OCI-LY7 (cell line): ENCODE results near the gene APEX2. TPM values are rescaled to one million over a fixed set of nuclear protein-coding genes. Genes with fewer than 3 reads are reported as not detected.
"Not testable (repeated sequence)": the region's sequence is repeated elsewhere in the genome, so short reads cannot be mapped to it uniquely, and the experiment has no call there.

Experiments used
- BruUV-seq: library from RNA; stranded (reverse); fragments of 400-500 nt; replicated peaks from 2 replicates; lab custom pipeline; 2021; lab: Mats Ljungman, UMichigan
- CTCF ChIA-PET: fragments of 300-600 bp; sonication (Branson Sonifier 250); formaldehyde crosslinking; loops from one replicate; lab custom pipeline; 2022; ENCODE audit warnings: antibody characterized with exemption; ENCODE audit not compliant: unreplicated experiment; lab: Charles Lee
- POLR2A ChIA-PET: fragments of 300-600 bp; sonication (Branson Sonifier 250); formaldehyde crosslinking; loops from one replicate; lab custom pipeline; 2022; ENCODE audit warnings: antibody characterized with exemption; lab: Charles Lee
- DNase-seq: peaks from one replicate; pipeline ENCODE4 v3.0.0-alpha.2; 2015; ENCODE audit warnings: low spot score
- H2AFZ ChIP-seq: fragments of 200-600 bp; sonication (generic), shearing (Covaris generic); 2 replicates; pipeline ENCODE4 v1.6.1; 2014; ENCODE audit warnings: mild to moderate bottlenecking, antibody characterized with exemption, low read length, moderate library complexity
- H3K27ac ChIP-seq: fragments of 200-600 bp; sonication (generic); 2 replicates; pipeline ENCODE4 v1.5.1; 2014; ENCODE audit warnings: mixed run types, low read depth, mild to moderate bottlenecking, moderate library complexity, low read length, inconsistent platforms; ENCODE audit not compliant: poor library complexity, severe bottlenecking
- H3K36me3 ChIP-seq: fragments of 200-600 bp; sonication (generic); 2 replicates; pipeline ENCODE4 v1.6.1; 2014; ENCODE audit warnings: mild to moderate bottlenecking, antibody characterized with exemption, low read length, moderate library complexity, mixed read lengths; ENCODE audit not compliant: insufficient read depth
- H3K4me1 ChIP-seq: fragments of 200-600 bp; sonication (generic); 2 replicates; pipeline ENCODE4 v1.5.1; 2014; ENCODE audit warnings: mild to moderate bottlenecking, low read length; ENCODE audit not compliant: insufficient read depth, poor library complexity, severe bottlenecking
- H3K4me2 ChIP-seq: fragments of 200-600 bp; sonication (generic); 2 replicates; pipeline ENCODE4 v1.6.1; 2014; ENCODE audit warnings: mild to moderate bottlenecking, low read length
- H3K4me3 ChIP-seq: fragments of 200-600 bp; sonication (generic); 2 replicates; pipeline ENCODE4 v1.5.1; 2014; ENCODE audit warnings: mild to moderate bottlenecking, low read depth, low read length; ENCODE audit not compliant: poor library complexity, severe bottlenecking
- H3K79me2 ChIP-seq: fragments of 200-600 bp; sonication (generic); 2 replicates; pipeline ENCODE4 v1.6.1; 2016; ENCODE audit warnings: low read depth, mild to moderate bottlenecking, low read length, moderate library complexity, mixed read lengths; ENCODE audit not compliant: insufficient read depth
- H3K9me2 ChIP-seq: fragments of 200-600 bp; sonication (generic); 2 replicates; pipeline ENCODE4 v1.6.1; 2016; ENCODE audit warnings: mild to moderate bottlenecking, low read length, mixed read lengths; ENCODE audit not compliant: insufficient read depth
- H3K9me3 ChIP-seq: fragments of 200-600 bp; sonication (generic); 2 replicates; pipeline ENCODE4 v1.6.1; 2014; ENCODE audit warnings: mild to moderate bottlenecking, mixed run types, low read length, mixed read lengths
- H4K20me1 ChIP-seq: fragments of 200-600 bp; sonication (generic); 2 replicates; pipeline ENCODE4 v1.6.1; 2014; ENCODE audit warnings: mild to moderate bottlenecking, antibody characterized with exemption, low read length, moderate library complexity, mixed read lengths; ENCODE audit not compliant: insufficient read depth
- EZH2phosphoT487 ChIP-seq: fragments of 200-600 bp; sonication (generic); IDR thresholded peaks from 2 replicates; pipeline ENCODE4 v1.6.1; 2018; ENCODE audit warnings: low read depth, borderline replicate concordance, mild to moderate bottlenecking, mixed run types, antibody characterized with exemption, low read length, moderate library complexity, mixed read lengths
- intact Hi-C: fragments of 100-400 bp; cut with micrococcal nuclease; formaldehyde crosslinking; loops from one replicate; pipeline ENCODE4 v1.10.0; 2022; ENCODE audit not compliant: unreplicated experiment
- total RNA-seq, 2 experiments: library from RNA; depleted of rRNA in 1 of 2; stranded (reverse); fragments of >200 nt in 1 of 2; shearing (Covaris generic) in 1 of 2; gene quantifications; 2 replicates each; pipeline ENCODE4 v1.2.3, GENCODE V29; 2014 to 2022
- TF ChIP-seq, protein P1 (sequence below): fragments of 200-600 bp; sonication (generic); conservative IDR thresholded peaks from 2 replicates; pipeline ENCODE4 v1.5.1; 2014; ENCODE audit warnings: mild to moderate bottlenecking, antibody characterized with exemption, low read length, moderate library complexity, mixed read lengths

The APEX2 gene
- total RNA-seq, 2 experiments from 2014 or later: 14.2 to 32.9 TPM

DNA sequence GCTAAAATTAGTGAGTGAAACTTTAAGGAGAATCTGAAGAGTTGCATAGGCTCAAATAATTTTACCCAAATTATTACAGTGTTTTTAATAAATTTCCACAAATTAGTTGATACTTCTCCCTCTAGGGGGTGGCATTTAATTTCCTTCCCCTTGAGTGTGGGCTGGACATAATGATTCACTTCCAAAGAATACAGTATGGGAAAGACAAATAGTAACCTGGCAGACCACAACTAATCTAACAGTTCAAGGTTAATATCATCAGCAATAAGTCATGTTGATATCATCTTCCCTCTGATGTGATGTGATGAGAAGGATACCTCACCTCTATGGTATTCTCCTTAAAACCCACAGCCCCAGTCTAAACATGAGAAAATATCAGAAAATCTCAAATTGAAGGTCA lies 21.7 kb upstream of the APEX2 start:
- no peaks in the 10 kb centered on the region for H3K4me1 ChIP-seq
- no peaks in the 10 kb centered on the region for H4K20me1 ChIP-seq
- POLR2A ChIA-PET: no interaction called here
- no peaks in the 10 kb centered on the region for H3K9me2 ChIP-seq
- no peak overlapping the region for H3K4me3 ChIP-seq
- DNase-seq: no peak
- TF ChIP-seq, protein P1, sequence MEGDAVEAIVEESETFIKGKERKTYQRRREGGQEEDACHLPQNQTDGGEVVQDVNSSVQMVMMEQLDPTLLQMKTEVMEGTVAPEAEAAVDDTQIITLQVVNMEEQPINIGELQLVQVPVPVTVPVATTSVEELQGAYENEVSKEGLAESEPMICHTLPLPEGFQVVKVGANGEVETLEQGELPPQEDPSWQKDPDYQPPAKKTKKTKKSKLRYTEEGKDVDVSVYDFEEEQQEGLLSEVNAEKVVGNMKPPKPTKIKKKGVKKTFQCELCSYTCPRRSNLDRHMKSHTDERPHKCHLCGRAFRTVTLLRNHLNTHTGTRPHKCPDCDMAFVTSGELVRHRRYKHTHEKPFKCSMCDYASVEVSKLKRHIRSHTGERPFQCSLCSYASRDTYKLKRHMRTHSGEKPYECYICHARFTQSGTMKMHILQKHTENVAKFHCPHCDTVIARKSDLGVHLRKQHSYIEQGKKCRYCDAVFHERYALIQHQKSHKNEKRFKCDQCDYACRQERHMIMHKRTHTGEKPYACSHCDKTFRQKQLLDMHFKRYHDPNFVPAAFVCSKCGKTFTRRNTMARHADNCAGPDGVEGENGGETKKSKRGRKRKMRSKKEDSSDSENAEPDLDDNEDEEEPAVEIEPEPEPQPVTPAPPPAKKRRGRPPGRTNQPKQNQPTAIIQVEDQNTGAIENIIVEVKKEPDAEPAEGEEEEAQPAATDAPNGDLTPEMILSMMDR: no peak
- TF ChIP-seq EZH2phosphoT487: no peak
- no peaks in the 10 kb centered on the region for H3K9me3 ChIP-seq
- no peaks in the 10 kb centered on the region for H3K79me2 ChIP-seq
- CTCF ChIA-PET: no interaction called here
- no peak overlapping the region for H3K27ac ChIP-seq
- no peak overlapping the region for H2AFZ ChIP-seq
- intact Hi-C loops: no loop called here
- no peak overlapping the region for H3K4me2 ChIP-seq
- no peaks in the 10 kb centered on the region for H3K36me3 ChIP-seq
- no TSS peak for BruUV-seq

DNA sequence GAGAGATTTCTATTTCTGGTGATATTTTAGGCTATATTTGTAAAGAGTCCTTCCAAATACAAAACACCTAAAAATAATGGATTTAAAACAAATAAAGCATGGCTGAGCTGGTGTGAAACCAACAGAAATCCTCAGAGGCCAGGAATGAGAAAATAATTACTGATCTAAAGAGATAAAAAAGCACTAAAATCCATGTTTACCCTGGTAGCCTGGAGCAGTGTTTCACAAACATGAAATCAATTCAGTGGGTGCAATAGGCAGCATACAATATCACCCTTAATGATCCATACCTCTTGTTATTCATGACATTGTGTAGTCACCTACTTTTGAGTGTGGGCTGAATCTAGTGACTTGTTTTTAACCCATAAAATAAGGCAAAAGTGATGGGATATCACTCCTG lies 20.7 kb upstream of the APEX2 start:
- Histone ChIP-seq H3K79me2 (no peaks in the 10 kb centered on the region), H3K27ac (no peak overlapping the region), H2AFZ (no peak overlapping the region), H3K9me3 (no peaks in the 10 kb centered on the region), H3K36me3 (no peaks in the 10 kb centered on the region), H3K4me1 (no peaks in the 10 kb centered on the region), H3K9me2 (no peaks in the 10 kb centered on the region), H4K20me1 (no peaks in the 10 kb centered on the region), H3K4me2 (no peak overlapping the region), H3K4me3 (no peak overlapping the region)
- CTCF ChIA-PET: no interaction called here
- no peak for TF ChIP-seq EZH2phosphoT487
- TF ChIP-seq, protein P1: no peak
- POLR2A ChIA-PET: no interaction called here
- BruUV-seq: no TSS peak
- intact Hi-C loops: no loop called here
- no peak for DNase-seq

DNA sequence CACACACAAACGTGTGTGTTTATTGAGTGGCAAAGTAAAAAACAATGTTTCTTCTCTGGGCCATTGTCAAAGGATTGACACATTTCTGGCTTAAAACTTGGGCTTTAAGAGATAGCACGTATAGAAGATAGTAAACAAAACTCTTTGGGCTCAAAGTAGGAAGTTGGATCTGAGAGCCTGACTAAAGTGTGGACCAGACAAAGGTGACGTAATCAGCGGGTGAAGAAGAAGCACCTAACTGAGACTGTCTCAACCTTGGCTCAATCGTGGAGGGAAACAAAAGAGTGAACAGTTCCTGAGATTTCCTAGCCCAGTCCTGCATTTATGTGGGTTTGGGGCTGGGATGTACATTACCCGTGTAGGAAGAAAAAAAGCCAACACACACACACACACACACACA lies 19.8 kb upstream of the APEX2 start:
- Histone ChIP-seq H3K36me3 (no peaks in the 10 kb centered on the region), H3K4me2 (no peak overlapping the region), H3K9me2 (no peaks in the 10 kb centered on the region), H3K4me1 (no peaks in the 10 kb centered on the region), H4K20me1 (no peaks in the 10 kb centered on the region), H3K4me3 (no peak overlapping the region), H3K27ac (no peak overlapping the region), H3K79me2 (no peaks in the 10 kb centered on the region), H2AFZ (no peak overlapping the region), H3K9me3 (no peaks in the 10 kb centered on the region)
- intact Hi-C loops: no loop called here
- ChIA-PET POLR2A (interaction anchor here (0.7 kb wide), 1 partner anchor 742 kb away, joined by 3 read pairs; no protein-coding TSS in a partner anchor), CTCF (no interaction called here)
- DNase-seq: no peak
- no TSS peak for BruUV-seq
- TF ChIP-seq EZH2phosphoT487: no peak
- TF ChIP-seq, protein P1: no peak

DNA sequence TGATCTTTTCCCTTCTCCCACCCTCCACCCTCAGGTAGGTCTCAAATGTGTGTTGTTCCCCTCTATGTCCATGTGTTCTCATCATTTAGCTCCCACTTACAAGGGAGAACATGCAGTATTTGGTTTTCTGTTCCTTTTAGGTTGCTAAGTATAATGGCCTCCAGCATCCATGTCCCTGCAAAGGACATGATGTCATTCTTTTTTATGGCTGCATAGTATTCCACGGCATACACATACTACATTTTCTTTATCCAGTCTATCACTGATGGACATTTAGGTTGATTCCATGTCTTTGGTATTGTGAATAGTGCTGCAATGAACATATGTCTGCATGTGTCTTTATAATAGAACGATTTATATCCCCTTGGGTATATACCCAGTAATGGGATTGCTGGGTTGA lies 16.9 kb upstream of the APEX2 start:
- H4K20me1 ChIP-seq, intact Hi-C loops, H3K4me3 ChIP-seq, H2AFZ ChIP-seq, CTCF ChIA-PET, BruUV-seq, H3K9me3 ChIP-seq, H3K79me2 ChIP-seq, H3K36me3 ChIP-seq, POLR2A ChIA-PET, H3K4me1 ChIP-seq, DNase-seq, H3K4me2 ChIP-seq, H3K9me2 ChIP-seq, H3K27ac ChIP-seq: not testable (repeated sequence)
